H1 (cell line): ENCODE measurements around the gene ATP6V1G3. TPM values are rescaled to one million over a fixed set of nuclear protein-coding genes. Genes with fewer than 3 reads are reported as not detected.

Source experiments
- CTCF ChIA-PET: fragments of 300-600 bp; sonication (Branson Sonifier 250); formaldehyde crosslinking; loops from one replicate; lab custom pipeline; 2021; ENCODE audit not compliant: partially characterized antibody; lab: Charles Lee
- POLR2A ChIA-PET: fragments of 300-600 bp; sonication (Branson Sonifier 250); formaldehyde crosslinking; loops from one replicate; lab custom pipeline; 2021; ENCODE audit warnings: inconsistent platforms; ENCODE audit not compliant: partially characterized antibody; lab: Charles Lee
- DNase-seq, 2 experiments: peaks; one replicate each; pipeline versions ENCODE4 v3.0.0 to v3.0.0-alpha.2; 2010 to 2022; ENCODE audit warnings: low spot score in 2 of 2, low read depth in 1 of 2, mixed read lengths in 1 of 2
- FAIRE-seq: peaks from 2 replicates; lab custom pipeline; 2011; peaks lifted over from hg19 to GRCh38; lab: Jason Lieb, UNC
- H2AFZ ChIP-seq: 2 replicates; pipeline ENCODE4 v1.8.1; 2012; ENCODE audit warnings: low read length, inconsistent platforms
- H2AK5ac ChIP-seq: 2 replicates; pipeline ENCODE4 v1.6.1; 2013; ENCODE audit warnings: low read depth, low read length
- H2BK120ac ChIP-seq: replicated peaks from 2 replicates; pipeline ENCODE3; 2013; ENCODE audit warnings: low read depth, low read length, inconsistent platforms
- H2BK12ac ChIP-seq: 2 replicates; pipeline ENCODE4 v1.6.1; 2013; ENCODE audit warnings: low read depth, low read length
- H2BK15ac ChIP-seq: 2 replicates; pipeline ENCODE4 v1.6.1; 2013; ENCODE audit warnings: low read length
- H2BK20ac ChIP-seq: 2 replicates; pipeline ENCODE4 v1.6.1; 2013; ENCODE audit warnings: low read length
- H2BK5ac ChIP-seq: 2 replicates; pipeline ENCODE4 v1.6.1; 2013; ENCODE audit warnings: low read depth, low read length
- H3K14ac ChIP-seq: 2 replicates; pipeline ENCODE4 v1.6.1; 2013; ENCODE audit warnings: inconsistent platforms; ENCODE audit not compliant: insufficient read length
- H3K18ac ChIP-seq: 2 replicates; pipeline ENCODE4 v1.6.1; 2013; ENCODE audit warnings: low read length; ENCODE audit errors: extremely low read depth
- H3K23ac ChIP-seq: 2 replicates; pipeline ENCODE4 v1.6.1; 2013; ENCODE audit warnings: inconsistent platforms; ENCODE audit not compliant: insufficient read length
- H3K23me2 ChIP-seq: 2 replicates; pipeline ENCODE4 v1.6.1; 2013; ENCODE audit warnings: low read depth, low read length
- H3K27ac ChIP-seq: 2 replicates; pipeline ENCODE4 v1.6.1; 2011; ENCODE audit warnings: low read depth, low read length, inconsistent platforms
- H3K27me3 ChIP-seq, 4 experiments: replicated peaks in 1 of 4; 1 replicate in 1 of 4; 2 replicates in 3 of 4; pipeline versions ENCODE4 v1.6.1 to v1.8.1; 2011 to 2013; ENCODE audit warnings: low read length in 3 of 4, mild to moderate bottlenecking in 3 of 4, inconsistent platforms in 2 of 4, mixed read lengths in 2 of 4, moderate library complexity in 1 of 4; ENCODE audit not compliant: control insufficient read depth in 3 of 4, insufficient read depth in 3 of 4; ENCODE audit errors: extremely low read depth in 1 of 4
- H3K36me3 ChIP-seq, 4 experiments: 2 replicates each; pipeline versions ENCODE4 v1.6.1 to v1.8.1; 2011 to 2013; ENCODE audit warnings: mild to moderate bottlenecking in 4 of 4, low read length in 3 of 4, moderate library complexity in 2 of 4, control low read depth in 1 of 4, inconsistent platforms in 1 of 4; ENCODE audit not compliant: insufficient read depth in 4 of 4, control insufficient read depth in 2 of 4
- H3K4ac ChIP-seq: replicated peaks from 2 replicates; pipeline ENCODE3; 2013; ENCODE audit warnings: low read length, low read depth, mixed read lengths, inconsistent platforms; ENCODE audit not compliant: insufficient read length
- H3K4me1 ChIP-seq, 4 experiments: replicated peaks in 1 of 4; 1 replicate in 1 of 4; 2 replicates in 3 of 4; pipeline versions ENCODE4 v1.6.1 to v1.8.1; 2011 to 2013; ENCODE audit warnings: low read length in 3 of 4, inconsistent platforms in 2 of 4, mixed read lengths in 1 of 4; ENCODE audit not compliant: insufficient read depth in 4 of 4, control insufficient read depth in 3 of 4
- H3K4me2 ChIP-seq, 2 experiments: 2 replicates each; pipeline versions ENCODE4 v1.6.1 to v1.8.1; 2011 to 2013; ENCODE audit warnings: low read depth in 2 of 2, low read length in 2 of 2, control low read depth in 1 of 2, inconsistent platforms in 1 of 2, mild to moderate bottlenecking in 1 of 2; ENCODE audit not compliant: insufficient read depth in 1 of 2
- H3K4me3 ChIP-seq, 4 experiments: fragments of 200-600, 300-600 bp in 1 of 4; sonication (generic), shearing (Covaris generic), sonication (Bioruptor Twin) in 1 of 4; 2 replicates each; pipeline versions ENCODE4 v1.5.1 to v1.8.1; 2011 to 2016; ENCODE audit warnings: low read length in 4 of 4, low read depth in 3 of 4, control low read depth in 2 of 4, inconsistent platforms in 2 of 4, mild to moderate bottlenecking in 2 of 4, mixed read lengths in 1 of 4, moderate library complexity in 1 of 4; ENCODE audit not compliant: insufficient read depth in 2 of 4; ENCODE audit errors: extremely low read depth in 1 of 4
- H3K56ac ChIP-seq: replicated peaks from 2 replicates; pipeline ENCODE3; 2013; ENCODE audit warnings: low read depth, mild to moderate bottlenecking, mixed read lengths, low read length, inconsistent platforms; ENCODE audit not compliant: insufficient read length
- H3K79me1 ChIP-seq: 2 replicates; pipeline ENCODE4 v1.6.1; 2013; ENCODE audit warnings: low read depth, low read length, control low read depth
- H3K79me2 ChIP-seq, 2 experiments: 2 replicates each; pipeline versions ENCODE4 v1.6.1 to v1.8.1; 2012 to 2013; ENCODE audit warnings: low read length in 2 of 2, mild to moderate bottlenecking in 2 of 2, inconsistent platforms in 1 of 2; ENCODE audit not compliant: insufficient read depth in 2 of 2, control insufficient read depth in 1 of 2
- H3K9ac ChIP-seq, 4 experiments: replicated peaks in 1 of 4; 1 replicate in 1 of 4; 2 replicates in 3 of 4; pipeline versions ENCODE4 v1.6.1 to v1.8.1; 2011 to 2013; ENCODE audit warnings: low read depth in 3 of 4, low read length in 3 of 4, control low read depth in 2 of 4, mild to moderate bottlenecking in 2 of 4, moderate library complexity in 2 of 4, inconsistent platforms in 1 of 4; ENCODE audit errors: extremely low read depth in 1 of 4
- H3K9me3 ChIP-seq, 2 experiments: 2 replicates each; pipeline versions ENCODE4 v1.6.1 to v1.8.1; 2012 to 2013; ENCODE audit warnings: mild to moderate bottlenecking in 2 of 2, moderate library complexity in 2 of 2, control low read depth in 1 of 2, inconsistent platforms in 1 of 2, low read depth in 1 of 2, low read length in 1 of 2, mixed read lengths in 1 of 2; ENCODE audit not compliant: insufficient read depth in 2 of 2
- H4K20me1 ChIP-seq, 2 experiments: replicated peaks in 1 of 2; 2 replicates each; pipeline versions ENCODE3 to v1.8.1; 2011 to 2013; ENCODE audit warnings: inconsistent platforms in 2 of 2, low read length in 2 of 2, mild to moderate bottlenecking in 1 of 2; ENCODE audit not compliant: insufficient read depth in 2 of 2, control insufficient read depth in 1 of 2
- H4K5ac ChIP-seq: 2 replicates; pipeline ENCODE4 v1.6.1; 2013; ENCODE audit warnings: low read length, low read depth, mixed read lengths, inconsistent platforms; ENCODE audit not compliant: insufficient read length
- H4K8ac ChIP-seq: 2 replicates; pipeline ENCODE4 v1.8.0; 2013; ENCODE audit warnings: mild to moderate bottlenecking, moderate library complexity, low read length, inconsistent platforms; ENCODE audit not compliant: insufficient read depth; ENCODE audit errors: extremely low read depth
- H4K91ac ChIP-seq: replicated peaks from 2 replicates; pipeline ENCODE3; 2013; ENCODE audit warnings: low read length, mixed read lengths, inconsistent platforms; ENCODE audit not compliant: insufficient read length
- BACH1 ChIP-seq: IDR thresholded peaks from 2 replicates; pipeline ENCODE4 v1.6.1; 2012; ENCODE audit warnings: low read length, improper control_type of control experiment
- CTBP2 ChIP-seq: IDR thresholded peaks from 2 replicates; pipeline ENCODE4 v1.7.0; 2011; ENCODE audit warnings: borderline replicate concordance, mild to moderate bottlenecking, moderate library complexity, mixed read lengths, low read length; ENCODE audit not compliant: insufficient read depth, insufficient read length
- HDAC2 ChIP-seq, 2 experiments: fragments of 300-600 bp in 1 of 2; sonication (generic) in 1 of 2; IDR thresholded peaks; 2 replicates each; pipeline ENCODE4 v1.6.1; 2011 to 2012; ENCODE audit warnings: low read depth in 2 of 2, low read length in 2 of 2, mild to moderate bottlenecking in 2 of 2, moderate library complexity in 2 of 2, borderline replicate concordance in 1 of 2, inconsistent platforms in 1 of 2
- KDM5A ChIP-seq: fragments of 200-600 bp; IDR thresholded peaks from 2 replicates; pipeline ENCODE4 v1.7.1; 2012; ENCODE audit warnings: mild to moderate bottlenecking, low read length, inconsistent platforms, mixed read lengths
- RFX5 ChIP-seq: IDR thresholded peaks from 2 replicates; pipeline ENCODE4 v1.6.1; 2011; ENCODE audit warnings: low read depth, low read length, improper control_type of control experiment, borderline replicate concordance
- RNF2 ChIP-seq: fragments of 200-900, 300-1000 bp; sonication (generic); IDR thresholded peaks from 2 replicates; pipeline ENCODE4 v1.7.1; 2016; ENCODE audit warnings: borderline replicate concordance, low read depth, mild to moderate bottlenecking, antibody characterized with exemption, low read length; ENCODE audit not compliant: poor library complexity, severe bottlenecking; ENCODE audit errors: missing control alignments
- YY1 ChIP-seq: IDR thresholded peaks from 2 replicates; pipeline ENCODE4 v1.6.1; 2011; ENCODE audit warnings: low read depth, mild to moderate bottlenecking, low read length
- WGBS, 2 experiments: shearing (Covaris generic) in 1 of 2; methylation state at CpG; one replicate each; pipeline versions ENCODE4 v1.1.6 to v1.1.7; 2013 to 2015; ENCODE audit warnings: low lambda C conversion rate in 2 of 2, mixed read lengths in 2 of 2, inconsistent platforms in 1 of 2, low coverage in 1 of 2, missing lambda C conversion rate in 1 of 2; ENCODE audit not compliant: insufficient replicate concordance in 2 of 2, insufficient coverage in 1 of 2, insufficient read length in 1 of 2; ENCODE audit errors: extremely low coverage in 1 of 2, missing lambda C conversion rate in 1 of 2; 5-methylcytosine and 5-hydroxymethylcytosine counted together
- polyA plus RNA-seq, 7 experiments: library from polyadenylated mRNA; depleted of rRNA in 3 of 7; stranded (reverse) in 5 of 7; unstranded in 2 of 7; fragments of >200 nt in 5 of 7; fragments of 200-250 nt in 2 of 7; gene quantifications; 1 replicate in 5 of 7; 2 replicates in 1 of 7; 4 replicates in 1 of 7; pipeline versions ENCODE4 v1.2.1 to v1.2.3, GENCODE V29; 2011 to 2013; ENCODE audit warnings: missing spikeins in 2 of 7, mixed read lengths in 2 of 7
- total RNA-seq: library from RNA; stranded (reverse); fragmentation: NEBNext Ultra II Directional; extraction: Animal tissue kit (Norgen Biotek cat#: 25700); gene quantifications from 2 replicates; pipeline ENCODE4 v1.2.1, GENCODE V29; 2021

ATP6V1G3 gene
- total and polyA plus RNA-seq, 2 of the 8 experiments (the other 6 are each of a cell fraction or from before 2014, with no cell fraction given) = not detected

GRCh38 chr1:198534548-198535418 is 5.7 kb downstream of the ATP6V1G3 start:
- no peak overlapping the region for H4K91ac ChIP-seq
- ChIA-PET CTCF (no interaction called here), POLR2A (no interaction called here)
- H3K27ac ChIP-seq = no peak overlapping the region
- H3K9ac ChIP-seq = no peak overlapping the region
- H3K23ac ChIP-seq = no peak overlapping the region
- H2BK5ac ChIP-seq = no peak overlapping the region
- no peak overlapping the region for H3K14ac ChIP-seq
- no peaks in the 10 kb centered on the region for H4K20me1 ChIP-seq
- no peak overlapping the region for H3K4me2 ChIP-seq
- no peak overlapping the region for H2AFZ ChIP-seq
- H4K8ac ChIP-seq = no peak overlapping the region
- H3K56ac ChIP-seq = no peak overlapping the region
- no peak for DNase-seq
- H2BK20ac ChIP-seq = no peak overlapping the region
- H2BK15ac ChIP-seq = no peak overlapping the region
- H3K4me1 ChIP-seq = no peaks in the 10 kb centered on the region
- H3K36me3 ChIP-seq = no peaks in the 10 kb centered on the region
- no peak overlapping the region for H2AK5ac ChIP-seq
- H3K79me2 ChIP-seq = no peaks in the 10 kb centered on the region
- no peaks in the 10 kb centered on the region for H3K9me3 ChIP-seq
- 89% methylated on average over 1 of the region's 1 CpG; no CpG with 5 or more reads in 1 of the 2 experiments for WGBS, 2 experiments
- no peak for FAIRE-seq
- TF ChIP-seq YY1 (no peak), BACH1 (no peak), RNF2 (no peak), CTBP2 (no peak), HDAC2 (IDR thresholded peaks at IDR 0.05; ENCODE audit: borderline replicate concordance in 1 of 2, low read depth in 2 of 2, low read length in 2 of 2) (no peak), RFX5 (no peak), KDM5A (no peak)
- H3K4ac ChIP-seq = no peak overlapping the region
- H2BK120ac ChIP-seq = no peak overlapping the region
- no peaks in the 10 kb centered on the region for H3K27me3 ChIP-seq
- no peak overlapping the region for H4K5ac ChIP-seq
- no peak overlapping the region for H3K4me3 ChIP-seq
- H3K23me2 ChIP-seq = no peaks in the 10 kb centered on the region
- no peak overlapping the region for H2BK12ac ChIP-seq
- no peaks in the 10 kb centered on the region for H3K79me1 ChIP-seq
- H3K18ac ChIP-seq = no peak overlapping the region
